GM12878 (cell line): Measurements from ENCODE around the gene ATXN7L1.

ENCODE experiments used
- CHD2 ChIP-seq: IDR thresholded peaks from 2 replicates; pipeline ENCODE4 v1.6.1; 2011; ENCODE audit warnings: low read depth, low read length, improper control_type of control experiment, borderline replicate concordance
- GABPA ChIP-seq: IDR thresholded peaks from 2 replicates; pipeline ENCODE4 v1.6.1; 2014; ENCODE audit warnings: antibody characterized with exemption, low read depth, mild to moderate bottlenecking, inconsistent platforms
- MTA3 ChIP-seq: IDR thresholded peaks from 2 replicates; pipeline ENCODE4 v1.6.1; 2012; ENCODE audit warnings: low read length, inconsistent platforms, borderline replicate concordance
- NBN ChIP-seq: fragments of 450-650 bp; IDR thresholded peaks from 2 replicates; pipeline ENCODE4 v1.6.1; 2016
- POLR2A ChIP-seq: IDR thresholded peaks from 2 replicates; pipeline ENCODE4 v1.6.1; 2011; ENCODE audit warnings: low read depth, mild to moderate bottlenecking, low read length
- POLR2AphosphoS5 ChIP-seq: IDR thresholded peaks from 2 replicates; pipeline ENCODE4 v1.6.1; 2011; ENCODE audit warnings: mild to moderate bottlenecking, low read length, inconsistent platforms
- REST ChIP-seq: IDR thresholded peaks from 2 replicates; pipeline ENCODE4 v1.6.1; 2012; ENCODE audit warnings: mild to moderate bottlenecking, low read depth, low read length
- RFX5 ChIP-seq: IDR thresholded peaks from 2 replicates; pipeline ENCODE4 v1.6.1; 2011; ENCODE audit warnings: low read depth, low read length, improper control_type of control experiment
- SUZ12 ChIP-seq: fragments of 200-600 bp; sonication (generic); IDR thresholded peaks from one replicate; pipeline ENCODE4 v1.6.1; 2018; ENCODE audit warnings: antibody characterized with exemption, mild to moderate bottlenecking; ENCODE audit not compliant: unreplicated experiment
- ZNF274 ChIP-seq: IDR thresholded peaks from one replicate; pipeline ENCODE4 v1.8.0; 2011; ENCODE audit not compliant: insufficient read length, insufficient read depth
- ZSCAN29 ChIP-seq: fragments of 450-650 bp; IDR thresholded peaks from 2 replicates; pipeline ENCODE4 v1.6.1; 2017; ENCODE audit warnings: mild to moderate bottlenecking, moderate library complexity
- TF ChIP-seq, protein P1 (sequence below), 3 experiments: IDR thresholded peaks in 2 of 3; conservative IDR thresholded peaks in 1 of 3; 2 replicates each; pipeline ENCODE4 v1.5.1; 2011; ENCODE audit warnings: low read depth in 3 of 3, low read length in 3 of 3, mild to moderate bottlenecking in 3 of 3, control low read depth in 2 of 3, moderate library complexity in 2 of 3, inconsistent platforms in 1 of 3, mixed read lengths in 1 of 3; ENCODE audit not compliant: control insufficient read depth in 2 of 3, insufficient read depth in 1 of 3; ENCODE audit errors: extremely low read depth in 1 of 3

GRCh38 chr7:105854498-105854897, 21.9 kb downstream of the ATXN7L1 start:
- TF ChIP-seq SUZ12, result no peak
- TF ChIP-seq POLR2AphosphoS5, result no peak
- TF ChIP-seq REST, result no peak
- no peak for TF ChIP-seq POLR2A
- TF ChIP-seq NBN, result no peak
- TF ChIP-seq, protein P1, sequence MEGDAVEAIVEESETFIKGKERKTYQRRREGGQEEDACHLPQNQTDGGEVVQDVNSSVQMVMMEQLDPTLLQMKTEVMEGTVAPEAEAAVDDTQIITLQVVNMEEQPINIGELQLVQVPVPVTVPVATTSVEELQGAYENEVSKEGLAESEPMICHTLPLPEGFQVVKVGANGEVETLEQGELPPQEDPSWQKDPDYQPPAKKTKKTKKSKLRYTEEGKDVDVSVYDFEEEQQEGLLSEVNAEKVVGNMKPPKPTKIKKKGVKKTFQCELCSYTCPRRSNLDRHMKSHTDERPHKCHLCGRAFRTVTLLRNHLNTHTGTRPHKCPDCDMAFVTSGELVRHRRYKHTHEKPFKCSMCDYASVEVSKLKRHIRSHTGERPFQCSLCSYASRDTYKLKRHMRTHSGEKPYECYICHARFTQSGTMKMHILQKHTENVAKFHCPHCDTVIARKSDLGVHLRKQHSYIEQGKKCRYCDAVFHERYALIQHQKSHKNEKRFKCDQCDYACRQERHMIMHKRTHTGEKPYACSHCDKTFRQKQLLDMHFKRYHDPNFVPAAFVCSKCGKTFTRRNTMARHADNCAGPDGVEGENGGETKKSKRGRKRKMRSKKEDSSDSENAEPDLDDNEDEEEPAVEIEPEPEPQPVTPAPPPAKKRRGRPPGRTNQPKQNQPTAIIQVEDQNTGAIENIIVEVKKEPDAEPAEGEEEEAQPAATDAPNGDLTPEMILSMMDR (IDR thresholded peaks at IDR 0.05 in 2 of 3, conservative IDR thresholded peaks at IDR 0.05 in 1 of 3; ENCODE audit: control insufficient read depth in 2 of 3, extremely low read depth in 1 of 3, insufficient read depth in 1 of 3, low read depth in 3 of 3, low read length in 3 of 3), result no peak
- TF ChIP-seq GABPA, result no peak
- TF ChIP-seq ZNF274, result no peak
- TF ChIP-seq CHD2, result no peak
- TF ChIP-seq MTA3, result no peak
- TF ChIP-seq RFX5, result no peak
- TF ChIP-seq ZSCAN29, result no peak
